GM18858 (cell line): ENCODE data around the gene SLC35F5.
"Not testable (repeated sequence)": the region's sequence is repeated elsewhere in the genome, so short reads cannot be mapped to it uniquely, and the experiment has no call there.

Experiments
- ATAC-seq: cut with Tn5 transposase; IDR thresholded peaks from one replicate; pipeline ENCODE4 v1.9.1; 2021; ENCODE audit not compliant: unreplicated experiment

Gene SLC35F5

GRCh38 chr2:113756355-113757137 lies at the start of gene SLC35F5:
Gene SLC35F5, minus strand, starts transcription at chr2:113756642. Its CDS starts 233 bp downstream, at chr2:113756409.
- ATAC-seq: peak; percentile 81

DNA sequence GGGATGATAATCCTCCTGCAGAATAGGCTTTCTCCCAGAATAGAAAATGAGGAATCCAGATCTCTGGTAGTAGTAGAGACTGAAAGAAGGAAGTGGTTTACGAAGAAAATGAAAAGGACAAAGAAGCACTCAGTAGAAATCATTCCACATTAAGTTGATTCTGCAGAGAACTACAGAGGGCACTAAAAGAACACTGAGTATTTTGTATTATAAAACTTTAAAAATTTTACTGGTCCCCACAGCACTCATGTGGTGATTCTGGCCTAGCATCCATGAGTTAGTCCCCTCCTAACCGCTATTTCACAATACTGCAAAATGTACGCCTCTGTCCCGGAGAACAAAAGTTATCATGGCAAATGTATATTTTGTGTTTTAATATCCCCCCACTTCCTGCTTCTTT lies 42.9 kb upstream of the SLC35F5 start:
- no peak for ATAC-seq

DNA sequence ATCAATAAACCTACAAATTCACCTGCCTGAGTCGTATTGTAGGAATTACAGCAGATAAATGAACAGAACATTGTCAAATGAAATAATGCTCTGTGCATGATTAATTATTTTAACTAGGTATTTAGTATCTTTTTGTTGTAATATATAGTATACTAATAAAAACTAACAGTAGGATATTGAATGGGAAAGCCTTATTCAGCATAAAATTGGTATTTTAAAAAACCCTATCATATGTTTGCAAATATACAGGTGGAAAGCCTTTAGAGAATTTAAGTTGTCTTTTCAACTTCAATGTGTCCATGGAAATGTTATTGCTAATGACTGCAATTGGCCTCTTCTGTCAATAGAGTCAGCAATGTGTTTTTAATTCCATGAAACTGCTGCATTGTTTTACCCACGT lies 40.8 kb upstream of the SLC35F5 start:
- ATAC-seq: no peak

DNA sequence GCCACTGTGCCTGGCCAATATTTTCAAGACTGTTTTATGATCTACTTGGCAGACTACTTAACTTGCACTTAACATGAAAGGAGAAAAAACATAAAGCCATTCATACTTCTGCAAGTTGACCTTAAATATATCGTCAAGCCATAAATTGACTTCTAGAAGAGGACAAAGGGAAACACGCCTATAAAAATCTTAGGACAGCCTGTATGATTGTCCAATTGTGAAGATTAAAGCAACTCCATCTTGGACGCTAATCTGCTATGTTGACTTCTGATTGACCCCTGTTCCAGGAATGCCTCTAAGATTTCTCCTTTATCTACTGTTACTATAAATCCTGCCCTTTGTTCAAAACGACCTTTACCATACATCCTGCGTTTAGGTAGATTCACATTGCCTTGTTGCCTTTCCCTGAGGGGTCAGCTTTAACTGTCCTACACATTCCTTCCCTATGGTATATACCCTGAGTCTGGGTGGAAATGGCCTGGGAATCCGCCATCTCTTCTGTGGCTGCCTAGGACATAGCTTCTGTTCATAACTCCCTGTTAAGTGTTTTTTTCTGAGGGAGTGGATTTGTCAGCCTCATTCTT lies 40.2 kb upstream of the SLC35F5 start:
- no peak for ATAC-seq

GRCh38 chr2:113795405-113795920 lies 39.0 kb upstream of the SLC35F5 start:
- ATAC-seq: no peak

GRCh38 chr2:113791697-113792590 lies 35.5 kb upstream of the SLC35F5 start:
- peak; percentile 97 for ATAC-seq

- ATAC-seq: no peak
These were observed 28.6 kb upstream of the SLC35F5 start for GRCh38 chr2:113784823-113785744.

DNA sequence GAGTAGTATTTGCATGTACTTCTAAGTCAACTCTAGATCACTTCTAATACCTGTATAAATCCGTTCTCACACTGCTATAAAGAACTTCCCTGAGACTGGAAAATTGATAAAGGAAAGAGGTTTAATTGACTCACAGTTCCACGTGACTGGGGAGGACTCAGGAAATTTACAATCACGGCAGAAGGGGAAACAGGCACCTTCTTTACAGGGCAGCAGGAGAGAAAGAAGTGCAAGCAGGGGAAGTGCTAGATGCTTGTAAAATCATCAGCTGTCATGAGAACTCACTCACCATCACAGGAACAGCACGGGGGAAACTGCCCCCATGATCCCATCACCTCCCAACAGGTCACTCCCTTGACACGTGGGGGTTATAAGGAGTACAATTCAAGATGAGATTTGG lies 24.0 kb upstream of the SLC35F5 start:
- ATAC-seq: no peak

- no peak for ATAC-seq
These were observed 20.9 kb upstream of the SLC35F5 start for GRCh38 chr2:113777371-113777770.

DNA sequence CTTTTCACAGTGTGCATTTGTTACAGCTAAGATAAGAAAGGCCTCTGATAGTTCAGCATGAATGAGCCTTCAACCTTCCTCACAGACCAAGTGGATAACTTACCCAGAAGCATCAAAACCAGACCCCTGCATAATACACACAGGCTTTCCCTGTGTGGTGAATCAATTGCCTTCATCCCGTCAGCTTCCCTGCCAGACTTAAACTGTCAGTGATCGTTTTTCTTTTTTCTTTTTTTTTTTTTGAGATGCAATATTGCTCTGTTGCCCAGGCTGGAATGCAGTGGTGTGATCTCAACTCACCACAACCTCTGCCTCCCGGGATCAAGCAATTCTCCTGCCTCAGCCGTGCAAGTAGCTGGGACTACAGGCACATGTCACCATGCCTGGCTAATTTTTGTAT lies 20.5 kb upstream of the SLC35F5 start:
- ATAC-seq: no peak

- ATAC-seq: not testable (repeated sequence)
These were observed 18.2 kb upstream of the SLC35F5 start for GRCh38 chr2:113774616-113775015.

- no peak for ATAC-seq
These were observed 14.5 kb upstream of the SLC35F5 start for GRCh38 chr2:113770929-113771328.

GRCh38 chr2:113769555-113769954 lies 13.1 kb upstream of the SLC35F5 start:
- no peak for ATAC-seq

GRCh38 chr2:113768770-113769169 lies 12.3 kb upstream of the SLC35F5 start:
- no peak for ATAC-seq

- no peak for ATAC-seq
These were observed 11.5 kb upstream of the SLC35F5 start for GRCh38 chr2:113767811-113768460.

GRCh38 chr2:113765276-113765675 lies 8.8 kb upstream of the SLC35F5 start:
- no peak for ATAC-seq

- no peak for ATAC-seq
These were observed 6.1 kb upstream of the SLC35F5 start for GRCh38 chr2:113762377-113763118.

- no peak for ATAC-seq
These were observed 4.0 kb upstream of the SLC35F5 start for GRCh38 chr2:113760400-113760799.

- no peak for ATAC-seq
These were observed 756 bp upstream of the SLC35F5 start for GRCh38 chr2:113757138-113757657.
